Sigmoid colon (tissue), 4 donors: ENCODE results near the gene NAA16.

Experiments
- CTCF ChIP-seq, 4 experiments: fragments of 450-650 bp in 3 of 4; fragments of 200-600 bp in 1 of 4; IDR thresholded peaks; one replicate each; pipeline ENCODE4 v1.5.1; 2016 to 2019; ENCODE audit warnings: antibody characterized with exemption in 4 of 4, mild to moderate bottlenecking in 3 of 4, moderate library complexity in 2 of 4
- EP300 ChIP-seq, 4 donors: sonication (generic); formaldehyde crosslinking; IDR thresholded peaks; one replicate each; pipeline ENCODE4 v1.6.1; 2017; ENCODE audit warnings: antibody characterized with exemption in 4 of 4
- POLR2A ChIP-seq, 2 donors: fragments of 450-650 bp; IDR thresholded peaks; one replicate each; pipeline ENCODE4 v1.6.1; 2016; ENCODE audit warnings: antibody characterized with exemption in 2 of 2, mild to moderate bottlenecking in 2 of 2, moderate library complexity in 2 of 2

- TF ChIP-seq CTCF (IDR thresholded peaks at IDR 0.05), result no peak
- no peak for TF ChIP-seq EP300 (IDR thresholded peaks at IDR 0.05)
- no peak for TF ChIP-seq POLR2A (IDR thresholded peaks at IDR 0.05)
Observed at GRCh38 chr13:41291246-41291645, 19.8 kb upstream of the NAA16 start.
